GM12878 (cell line): ENCODE data around the gene LMX1A. TPM values are rescaled to one million over a fixed set of nuclear protein-coding genes. Genes with fewer than 3 reads are reported as not detected.

Source experiments
- ATAC-seq: fragments of 200-7000 bp; cut with Tn5 transposase; 3 replicates; pipeline ENCODE4 v1.9.1; 2020; ENCODE audit warnings: mild to moderate bottlenecking, moderate library complexity
- BruUV-seq: library from RNA; stranded (reverse); fragments of 400-500 nt; replicated peaks from 2 replicates; lab custom pipeline; 2021; lab: Mats Ljungman, UMichigan
- CTCF ChIA-PET: fragments of 300-600 bp; sonication (Branson Sonifier 250); formaldehyde crosslinking; extraction: SDS; loops from one replicate; lab custom pipeline; 2021; ENCODE audit warnings: inconsistent platforms; lab: Yijun Ruan, JAX
- POLR2A ChIA-PET: fragments of 350-600 bp; formaldehyde crosslinking; extraction: SDS; loops from one replicate; lab custom pipeline; 2021; ENCODE audit warnings: inconsistent platforms; lab: Charles Lee
- RAD21 ChIA-PET: fragments of 300-600 bp; sonication (Branson Sonifier 250); formaldehyde crosslinking; loops from one replicate; lab custom pipeline; 2023; ENCODE audit warnings: antibody characterized with exemption; ENCODE audit not compliant: unreplicated experiment; lab: Charles Lee
- SMC1A ChIA-PET: fragments of 300-600 bp; sonication (Branson Sonifier 250); formaldehyde crosslinking; loops from one replicate; lab custom pipeline; 2023; ENCODE audit not compliant: unreplicated experiment, uncharacterized antibody; lab: Charles Lee
- DNase-seq: peaks from one replicate; pipeline ENCODE4 v3.0.0-alpha.2; 2011; ENCODE audit warnings: low read depth, low spot score
- FAIRE-seq: peaks from 3 replicates; lab custom pipeline; 2011; peaks lifted over from hg19 to GRCh38; lab: Jason Lieb, UNC
- H2AFZ ChIP-seq: 2 replicates; pipeline ENCODE4 v1.6.0; 2011; ENCODE audit warnings: low read depth, low read length, control low read depth; ENCODE audit not compliant: control insufficient read depth
- H3K27ac ChIP-seq: 2 replicates; pipeline ENCODE4 v1.5.1; 2011; ENCODE audit warnings: control low read depth; ENCODE audit not compliant: control insufficient read depth, insufficient read depth
- H3K27me3 ChIP-seq, 2 experiments: replicated peaks in 1 of 2; 2 replicates each; pipeline versions ENCODE4 v1.6.0 to v1.6.1; 2011; ENCODE audit warnings: low read length in 1 of 2; ENCODE audit not compliant: control insufficient read depth in 2 of 2, insufficient read depth in 2 of 2
- H3K36me3 ChIP-seq, 2 experiments: 2 replicates each; pipeline ENCODE4 v1.5.1; 2011; ENCODE audit warnings: low read length in 1 of 2; ENCODE audit not compliant: control insufficient read depth in 2 of 2, insufficient read depth in 2 of 2
- H3K4me1 ChIP-seq: 2 replicates; pipeline ENCODE4 v1.6.1; 2011; ENCODE audit warnings: mild to moderate bottlenecking, low read length, moderate library complexity, mixed read lengths; ENCODE audit not compliant: control insufficient read depth, insufficient read depth
- H3K4me2 ChIP-seq: 2 replicates; pipeline ENCODE4 v1.6.0; 2011; ENCODE audit warnings: control low read depth; ENCODE audit not compliant: control insufficient read depth, insufficient read depth
- H3K4me3 ChIP-seq: fragments of 200-600 bp; sonication (generic); 2 replicates; pipeline ENCODE4 v1.5.1; 2016
- H3K79me2 ChIP-seq: 2 replicates; pipeline ENCODE4 v1.6.0; 2011; ENCODE audit warnings: low read length; ENCODE audit not compliant: control insufficient read depth, insufficient read depth
- H3K9ac ChIP-seq: 2 replicates; pipeline ENCODE4 v1.8.0; 2011; ENCODE audit warnings: low read length, control low read depth, mixed read lengths; ENCODE audit not compliant: control insufficient read depth, insufficient read depth
- H3K9me3 ChIP-seq: replicated peaks from 3 replicates; pipeline ENCODE4 v1.5.1; 2011; ENCODE audit warnings: mild to moderate bottlenecking, low read length; ENCODE audit not compliant: control insufficient read depth, insufficient read depth
- H4K20me1 ChIP-seq: 2 replicates; pipeline ENCODE4 v1.6.0; 2011; ENCODE audit not compliant: control insufficient read depth, insufficient read depth
- CBFB ChIP-seq: IDR thresholded peaks from 2 replicates; pipeline ENCODE4 v1.6.1; 2016; ENCODE audit warnings: antibody characterized with exemption, low read depth
- CHD1 ChIP-seq: IDR thresholded peaks from 2 replicates; pipeline ENCODE4 v1.6.1; 2012; ENCODE audit warnings: low read depth, low read length, improper control_type of control experiment
- DPF2 ChIP-seq: fragments of 450-650 bp; IDR thresholded peaks from 2 replicates; pipeline ENCODE4 v1.6.1; 2017; ENCODE audit warnings: mild to moderate bottlenecking
- FOS ChIP-seq: IDR thresholded peaks from 3 replicates; pipeline ENCODE4 v1.6.1; 2011; ENCODE audit warnings: borderline replicate concordance; ENCODE audit not compliant: insufficient read length; ENCODE audit errors: extremely low read depth
- IRF3 ChIP-seq: fragments of 450-650 bp; IDR thresholded peaks from 2 replicates; pipeline ENCODE4 v1.6.1; 2014; ENCODE audit warnings: mild to moderate bottlenecking
- MTA2 ChIP-seq: fragments of 450-650 bp; IDR thresholded peaks from 2 replicates; pipeline ENCODE4 v1.6.1; 2016; ENCODE audit warnings: low read depth, mild to moderate bottlenecking, moderate library complexity
- PML ChIP-seq: IDR thresholded peaks from 2 replicates; pipeline ENCODE4 v1.6.1; 2012; ENCODE audit warnings: low read length, inconsistent platforms
- RBBP5 ChIP-seq: fragments of 200-600 bp; sonication (generic); conservative IDR thresholded peaks from 2 replicates; pipeline ENCODE4 v1.6.1; 2016
- WRNIP1 ChIP-seq: IDR thresholded peaks from 2 replicates; pipeline ENCODE4 v1.6.1; 2011; ENCODE audit warnings: low read depth, low read length, improper control_type of control experiment, borderline replicate concordance
- ZBTB11 ChIP-seq: fragments of 450-650 bp; formaldehyde crosslinking; IDR thresholded peaks from 2 replicates; pipeline ENCODE4 v1.5.0; 2022; ENCODE audit warnings: mild to moderate bottlenecking, missing genetic modification characterization
- ZBTB4 ChIP-seq: fragments of 450-650 bp; formaldehyde crosslinking; IDR thresholded peaks from 2 replicates; pipeline ENCODE4 v1.4.0; 2022; ENCODE audit warnings: mild to moderate bottlenecking, moderate library complexity
- ZNF207 ChIP-seq: fragments of 450-650 bp; IDR thresholded peaks from 2 replicates; pipeline ENCODE4 v1.6.1; 2014; ENCODE audit warnings: antibody characterized with exemption, mild to moderate bottlenecking, borderline replicate concordance
- WGBS: methylation state at CpG from one replicate; pipeline ENCODE4 v1.1.6; 2016; ENCODE audit warnings: low lambda C conversion rate; ENCODE audit not compliant: insufficient replicate concordance, insufficient coverage; ENCODE audit errors: missing lambda C conversion rate; 5-methylcytosine and 5-hydroxymethylcytosine counted together
- in situ Hi-C: fragments of 300-500 bp; cut with MboI; formaldehyde crosslinking; loops from 9 replicates; pipeline ENCODE4 v1.14.3; 2018; ENCODE audit warnings: mixed read lengths
- intact Hi-C: fragments of 100-400 bp; cut with micrococcal nuclease; formaldehyde crosslinking; loops from one replicate; pipeline ENCODE4 v1.14.2; 2022; ENCODE audit not compliant: unreplicated experiment
- polyA plus RNA-seq, 11 experiments: library from polyadenylated mRNA; depleted of rRNA in 4 of 11; unstranded in 6 of 11; stranded (reverse) in 5 of 11; fragments of >200 nt; fragmentation: Nextera tagmentation in 4 of 11; fragmentation: Illumina TruSeq in 1 of 11; extraction: Ambion mirVana in 4 of 11; extraction: Trizol in 1 of 11; gene quantifications; 1 replicate in 1 of 11; 2 replicates in 10 of 11; pipeline versions ENCODE4 v1.2.1 to v1.2.3, GENCODE V29; 2011 to 2016; ENCODE audit warnings: inconsistent platforms in 2 of 11, missing spikeins in 2 of 11, low read depth in 1 of 11
- total RNA-seq, 4 experiments: library from RNA; depleted of rRNA in 3 of 4; stranded (reverse); fragments of >200 nt in 3 of 4; fragmentation: Illumina TruSeq in 1 of 4; extraction: Trizol in 1 of 4; gene quantifications; 2 replicates each; pipeline versions ENCODE4 v1.2.1 to v1.2.3, GENCODE V29; 2013 to 2021

LMX1A gene
- total and polyA plus RNA-seq, 10 of the 15 experiments (the other 5 are each of a cell fraction or from before 2014, with no cell fraction given) = not detected

- in situ Hi-C loops (no loop called here), intact Hi-C loops (no loop called here)
- FAIRE-seq (no peak), ATAC-seq (no peak), DNase-seq (no peak)
- Histone ChIP-seq H2AFZ (no peak overlapping the region), H3K4me3 (no peak overlapping the region), H3K36me3 (no peaks in the 10 kb centered on the region), H3K9me3 (no peaks in the 10 kb centered on the region), H3K27ac (no peak overlapping the region), H3K79me2 (no peaks in the 10 kb centered on the region), H3K27me3 (no peaks in the 10 kb centered on the region), H4K20me1 (no peaks in the 10 kb centered on the region), H3K9ac (no peak overlapping the region), H3K4me1 (no peaks in the 10 kb centered on the region), H3K4me2 (no peak overlapping the region)
- no TSS peak for BruUV-seq
- TF ChIP-seq ZNF207 (no peak), DPF2 (no peak), IRF3 (no peak), WRNIP1 (no peak), PML (no peak), CHD1 (no peak)
- 16% methylated on average over 4 of the region's 4 CpGs for WGBS
- ChIA-PET SMC1A (no interaction called here), POLR2A (no interaction called here), CTCF (no interaction called here), RAD21 (no interaction called here)
These were observed 182.0 kb downstream of the LMX1A start for GRCh38 chr1:165174491-165174890.

GRCh38 chr1:165173818-165174217 is 182.7 kb downstream of the LMX1A start:
- ChIA-PET SMC1A (no interaction called here), CTCF (no interaction called here), RAD21 (no interaction called here), POLR2A (no interaction called here)
- FAIRE-seq (no peak), DNase-seq (no peak), ATAC-seq (no peak)
- Histone ChIP-seq H3K79me2 (no peaks in the 10 kb centered on the region), H3K9me3 (no peaks in the 10 kb centered on the region), H4K20me1 (no peaks in the 10 kb centered on the region), H3K36me3 (no peaks in the 10 kb centered on the region), H3K4me2 (no peak overlapping the region), H3K27ac (no peak overlapping the region), H2AFZ (no peak overlapping the region), H3K4me1 (no peaks in the 10 kb centered on the region), H3K27me3 (0 out of 4 replicates have a peak, but pooled peaks cover 0 to 2% of the 10 kb centered on the region in 2 experiments), H3K4me3 (no peak overlapping the region), H3K9ac (no peak overlapping the region)
- WGBS = 38% methylated on average over 4 of the region's 4 CpGs
- intact Hi-C loops (no loop called here), in situ Hi-C loops (no loop called here)
- no TSS peak for BruUV-seq
- TF ChIP-seq MTA2 (no peak), FOS (no peak), RBBP5 (no peak), ZBTB4 (CRISPR knock-in tag) (no peak), ZBTB11 (CRISPR knock-in tag) (no peak), CBFB (no peak)
